Colonic mucosa (tissue), 4 donors: Measurements from ENCODE around the gene MYO16. TPM values are rescaled to one million over a fixed set of nuclear protein-coding genes. Genes with fewer than 3 reads are reported as not detected.

Source experiments
- DNase-seq: peaks from one replicate; pipeline ENCODE4 v3.0.0-alpha.2; 2020
- H3K27ac ChIP-seq: fragments of 200-600 bp; one replicate; pipeline ENCODE4 v1.8.0; 2021
- H3K27me3 ChIP-seq: fragments of 200-600 bp; one replicate; pipeline ENCODE4 v1.8.0; 2021
- H3K36me3 ChIP-seq: fragments of 200-600 bp; one replicate; pipeline ENCODE4 v1.8.0; 2021
- H3K4me1 ChIP-seq: fragments of 200-600 bp; one replicate; pipeline ENCODE4 v1.8.0; 2021; ENCODE audit warnings: mild to moderate bottlenecking
- H3K4me3 ChIP-seq: fragments of 200-600 bp; one replicate; pipeline ENCODE4 v1.8.0; 2021
- H3K9ac ChIP-seq, 2 donors: one replicate each; pipeline ENCODE4 v1.7.0; 2013; ENCODE audit warnings: control low read depth in 2 of 2, low read depth in 2 of 2, low read length in 2 of 2
- H3K9me3 ChIP-seq: fragments of 200-600 bp; one replicate; pipeline ENCODE4 v1.8.0; 2021
- CTCF ChIP-seq: fragments of 200-600 bp; IDR thresholded peaks from one replicate; pipeline ENCODE4 v1.8.0; 2022; ENCODE audit warnings: antibody characterized with exemption, mild to moderate bottlenecking
- intact Hi-C: fragments of 100-400 bp; cut with DNase I; formaldehyde crosslinking; loops from one replicate; pipeline ENCODE4 v1.14.1; 2022
- total RNA-seq, 2 donors: library from RNA; stranded (reverse); fragmentation: NEBNext Ultra II Directional in 1 of 2; extraction: Animal tissue kit (Norgen Biotek cat#: 25700) in 1 of 2; gene quantifications; one replicate each; pipeline ENCODE4 v1.2.1, GENCODE V29; 2021
- donor health status: healthy.
- donor health status: DM: no; HTN: no; CAD: no.
- donor health status: DM: no; HTN: no; CAD: no.

MYO16 gene
- total RNA-seq, 2 donors from 2014 or later, result 0.05 TPM; not detected in 1

GRCh38 chr13:108733022-108733560, 103.7 kb downstream of the MYO16 start:
- no peak for TF ChIP-seq CTCF
- Histone ChIP-seq H3K4me1 (no peaks in the 10 kb centered on the region), H3K27me3 (no peaks in the 10 kb centered on the region), H3K9me3 (no peaks in the 10 kb centered on the region), H3K9ac (no peak overlapping the region), H3K4me3 (no peak overlapping the region), H3K27ac (no peak overlapping the region), H3K36me3 (no peaks in the 10 kb centered on the region)
- DNase-seq, result no peak
- intact Hi-C loops, result no loop called here

GRCh38 chr13:108734676-108735075, 105.3 kb downstream of the MYO16 start:
- no peaks in the 10 kb centered on the region for H3K36me3 ChIP-seq
- H3K27ac ChIP-seq, result no peak overlapping the region
- H3K4me3 ChIP-seq, result no peak overlapping the region
- H3K27me3 ChIP-seq, result no peaks in the 10 kb centered on the region
- intact Hi-C loops, result no loop called here
- no peak for TF ChIP-seq CTCF
- no peaks in the 10 kb centered on the region for H3K9me3 ChIP-seq
- no peak overlapping the region for H3K9ac ChIP-seq
- H3K4me1 ChIP-seq, result no peaks in the 10 kb centered on the region
- no peak for DNase-seq

- TF ChIP-seq CTCF, result no peak
Measured at GRCh38 chr13:108741930-108742329, 112.5 kb downstream of the MYO16 start.

GRCh38 chr13:108742701-108743451, 113.5 kb downstream of the MYO16 start:
- no peak overlapping the region for H3K9ac ChIP-seq
- TF ChIP-seq CTCF, result no peak
- DNase-seq, result no peak
- no peaks in the 10 kb centered on the region for H3K27me3 ChIP-seq
- no peaks in the 10 kb centered on the region for H3K9me3 ChIP-seq
- no peak overlapping the region for H3K4me3 ChIP-seq
- intact Hi-C loops, result no loop called here
- H3K27ac ChIP-seq, result no peak overlapping the region
- no peaks in the 10 kb centered on the region for H3K36me3 ChIP-seq
- H3K4me1 ChIP-seq, result no peaks in the 10 kb centered on the region

More at GRCh38 chr13:108741930-108742329, 112.5 kb downstream of the MYO16 start:
- Histone ChIP-seq H3K9ac (no peak overlapping the region), H3K36me3 (no peaks in the 10 kb centered on the region), H3K9me3 (no peaks in the 10 kb centered on the region), H3K4me1 (no peaks in the 10 kb centered on the region), H3K27ac (no peak overlapping the region), H3K27me3 (no peaks in the 10 kb centered on the region), H3K4me3 (no peak overlapping the region)
- DNase-seq, result no peak
- intact Hi-C loops, result no loop called here

- Histone ChIP-seq H3K27me3 (no peaks in the 10 kb centered on the region), H3K9ac (no peak overlapping the region), H3K4me1 (no peaks in the 10 kb centered on the region), H3K27ac (no peak overlapping the region), H3K9me3 (no peaks in the 10 kb centered on the region), H3K4me3 (no peak overlapping the region), H3K36me3 (no peaks in the 10 kb centered on the region)
- no peak for TF ChIP-seq CTCF
- no peak for DNase-seq
- intact Hi-C loops, result no loop called here
Measured at GRCh38 chr13:108743522-108743921, 114.1 kb downstream of the MYO16 start.
